ENCODE data around the gene APLF. TPM values are rescaled to one million over a fixed set of nuclear protein-coding genes. Genes with fewer than 3 reads are reported as not detected.
A peak's percentile ranks its signal among the peaks of the same experiment; 100 is the strongest.

Gene APLF
- total and polyA plus RNA-seq, 7 donors: 0.52 to 4.3 (median 2.8) TPM

- Histone ChIP-seq H3K27ac (no peak overlapping the region), H3K4me3 (no peak overlapping the region), H3K36me3 (ENCODE audit: insufficient read depth in 1 of 2, low read depth in 1 of 2) (no peaks in the 10 kb centered on the region), H3K4me1 (no peaks in the 10 kb centered on the region), H3K9me3 (peaks cover 3% of the 10 kb centered on the region), H3K27me3 (ENCODE audit: insufficient read depth in 3 of 3, low read length in 2 of 3) (no peaks in the 10 kb centered on the region)
- 20 to 41% (median 21%) methylated on average over 1 of the region's 1 CpG for WGBS, 3 donors
- no peak for DNase-seq
- intact Hi-C loops (cut with DNase I): loop anchor here in 1 of 2 donors (5.0 kb wide), 1 partner anchor 56 kb away; no protein-coding TSS in a partner anchor
- ATAC-seq: no peak
- TF ChIP-seq, protein P1, sequence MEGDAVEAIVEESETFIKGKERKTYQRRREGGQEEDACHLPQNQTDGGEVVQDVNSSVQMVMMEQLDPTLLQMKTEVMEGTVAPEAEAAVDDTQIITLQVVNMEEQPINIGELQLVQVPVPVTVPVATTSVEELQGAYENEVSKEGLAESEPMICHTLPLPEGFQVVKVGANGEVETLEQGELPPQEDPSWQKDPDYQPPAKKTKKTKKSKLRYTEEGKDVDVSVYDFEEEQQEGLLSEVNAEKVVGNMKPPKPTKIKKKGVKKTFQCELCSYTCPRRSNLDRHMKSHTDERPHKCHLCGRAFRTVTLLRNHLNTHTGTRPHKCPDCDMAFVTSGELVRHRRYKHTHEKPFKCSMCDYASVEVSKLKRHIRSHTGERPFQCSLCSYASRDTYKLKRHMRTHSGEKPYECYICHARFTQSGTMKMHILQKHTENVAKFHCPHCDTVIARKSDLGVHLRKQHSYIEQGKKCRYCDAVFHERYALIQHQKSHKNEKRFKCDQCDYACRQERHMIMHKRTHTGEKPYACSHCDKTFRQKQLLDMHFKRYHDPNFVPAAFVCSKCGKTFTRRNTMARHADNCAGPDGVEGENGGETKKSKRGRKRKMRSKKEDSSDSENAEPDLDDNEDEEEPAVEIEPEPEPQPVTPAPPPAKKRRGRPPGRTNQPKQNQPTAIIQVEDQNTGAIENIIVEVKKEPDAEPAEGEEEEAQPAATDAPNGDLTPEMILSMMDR (IDR thresholded peaks at IDR 0.05): no peak
Measured at GRCh38 chr2:68512966-68513365, 45.6 kb downstream of the APLF start.

GRCh38 chr2:68514316-68514929 lies 47.0 kb downstream of the APLF start:
- Histone ChIP-seq H3K36me3 (ENCODE audit: insufficient read depth in 1 of 2, low read depth in 1 of 2) (no peaks in the 10 kb centered on the region), H3K4me3 (no peak overlapping the region), H3K9me3 (no peaks in the 10 kb centered on the region), H3K27ac (no peak overlapping the region), H3K27me3 (ENCODE audit: insufficient read depth in 3 of 3, low read length in 2 of 3) (no peaks in the 10 kb centered on the region), H3K4me1 (no peaks in the 10 kb centered on the region)
- DNase-seq: no peak
- intact Hi-C loops (cut with DNase I): loop anchor here in 1 of 2 donors (5.0 kb wide), 1 partner anchor 57 kb away; no protein-coding TSS in a partner anchor
- 46 to 56% (median 55%) methylated on average over 2 of the region's 2 CpGs for WGBS, 3 donors
- TF ChIP-seq, protein P1 (IDR thresholded peaks at IDR 0.05): no peak
- ATAC-seq: no peak

DNA sequence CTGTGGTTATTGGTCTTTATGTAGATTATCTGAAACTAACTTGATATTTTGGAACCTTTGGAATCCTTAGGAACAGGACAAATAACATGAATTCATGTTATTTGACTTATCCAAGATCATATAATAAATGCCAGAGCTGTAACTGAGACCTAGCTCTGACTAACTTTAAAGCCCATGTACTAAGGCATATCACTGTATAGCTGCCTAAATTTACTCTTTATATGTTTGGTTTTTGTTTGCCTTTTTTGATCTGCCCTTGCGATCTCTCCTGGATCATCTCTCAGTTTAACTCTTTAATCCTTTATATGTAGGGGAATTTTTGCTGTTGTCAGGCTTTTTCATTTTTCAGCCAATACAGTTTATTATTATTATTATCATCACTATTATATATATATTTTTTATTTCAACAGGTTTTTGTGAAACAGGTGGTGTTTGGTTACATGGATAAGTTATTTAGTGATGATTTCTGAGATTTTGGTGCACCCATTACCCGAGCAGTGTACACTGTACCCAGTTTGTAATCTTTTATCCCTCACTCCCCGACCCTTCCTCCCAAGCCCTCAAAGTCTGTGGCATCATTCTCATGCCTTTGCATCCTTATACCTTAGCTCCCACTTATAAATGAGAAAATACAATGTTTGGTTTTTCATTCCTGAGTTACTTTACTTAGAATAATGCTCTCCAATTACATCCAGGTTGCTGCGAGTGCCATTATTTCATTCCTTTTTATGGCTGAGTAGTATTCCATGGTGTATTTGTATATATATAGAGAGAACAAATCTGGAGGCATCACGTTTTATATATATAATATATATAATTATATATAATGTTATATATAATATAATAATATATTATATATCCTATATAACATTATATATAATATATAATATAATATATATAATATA lies 48.9 kb downstream of the APLF start:
- WGBS, 3 donors: 84 to 89% (median 85%) methylated on average over 5 of the region's 5 CpGs
- Histone ChIP-seq H3K27me3 (ENCODE audit: insufficient read depth in 3 of 3, low read length in 2 of 3) (no peaks in the 10 kb centered on the region), H3K4me1 (no peaks in the 10 kb centered on the region), H3K27ac (no peak overlapping the region), H3K4me3 (no peak overlapping the region), H3K36me3 (ENCODE audit: insufficient read depth in 1 of 2, low read depth in 1 of 2) (no peaks in the 10 kb centered on the region), H3K9me3 (no peaks in the 10 kb centered on the region)
- peak in 1 of 4 donors; percentile 50 for ATAC-seq
- TF ChIP-seq, protein P1 (IDR thresholded peaks at IDR 0.05): no peak
- no peak for DNase-seq
- intact Hi-C loops (cut with DNase I): no loop called here

- H3K27me3 ChIP-seq (ENCODE audit: insufficient read depth in 3 of 3, low read length in 2 of 3): no peaks in the 10 kb centered on the region
- no peaks in the 10 kb centered on the region for H3K9me3 ChIP-seq
- H3K27ac ChIP-seq: no peak overlapping the region
- intact Hi-C loops (cut with DNase I): no loop called here
- H3K4me1 ChIP-seq: no peaks in the 10 kb centered on the region
- ATAC-seq (no peak), DNase-seq (no peak)
- TF ChIP-seq, protein P1 (IDR thresholded peaks at IDR 0.05): no peak
- 75 to 87% (median 79%) methylated on average over 1 of the region's 1 CpG for WGBS, 3 donors
- no peak overlapping the region for H3K4me3 ChIP-seq
- no peaks in the 10 kb centered on the region for H3K36me3 ChIP-seq (ENCODE audit: insufficient read depth in 1 of 2, low read depth in 1 of 2)
Measured at GRCh38 chr2:68519236-68519635, 51.9 kb downstream of the APLF start.

Data from psoas muscle (tissue), 8 donors.